Measurements from ENCODE around the gene NRN1.
"Not testable (repeated sequence)": the region's sequence is repeated elsewhere in the genome, so short reads cannot be mapped to it uniquely, and the experiment has no call there.

Gene NRN1, protein sequence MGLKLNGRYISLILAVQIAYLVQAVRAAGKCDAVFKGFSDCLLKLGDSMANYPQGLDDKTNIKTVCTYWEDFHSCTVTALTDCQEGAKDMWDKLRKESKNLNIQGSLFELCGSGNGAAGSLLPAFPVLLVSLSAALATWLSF

DNA sequence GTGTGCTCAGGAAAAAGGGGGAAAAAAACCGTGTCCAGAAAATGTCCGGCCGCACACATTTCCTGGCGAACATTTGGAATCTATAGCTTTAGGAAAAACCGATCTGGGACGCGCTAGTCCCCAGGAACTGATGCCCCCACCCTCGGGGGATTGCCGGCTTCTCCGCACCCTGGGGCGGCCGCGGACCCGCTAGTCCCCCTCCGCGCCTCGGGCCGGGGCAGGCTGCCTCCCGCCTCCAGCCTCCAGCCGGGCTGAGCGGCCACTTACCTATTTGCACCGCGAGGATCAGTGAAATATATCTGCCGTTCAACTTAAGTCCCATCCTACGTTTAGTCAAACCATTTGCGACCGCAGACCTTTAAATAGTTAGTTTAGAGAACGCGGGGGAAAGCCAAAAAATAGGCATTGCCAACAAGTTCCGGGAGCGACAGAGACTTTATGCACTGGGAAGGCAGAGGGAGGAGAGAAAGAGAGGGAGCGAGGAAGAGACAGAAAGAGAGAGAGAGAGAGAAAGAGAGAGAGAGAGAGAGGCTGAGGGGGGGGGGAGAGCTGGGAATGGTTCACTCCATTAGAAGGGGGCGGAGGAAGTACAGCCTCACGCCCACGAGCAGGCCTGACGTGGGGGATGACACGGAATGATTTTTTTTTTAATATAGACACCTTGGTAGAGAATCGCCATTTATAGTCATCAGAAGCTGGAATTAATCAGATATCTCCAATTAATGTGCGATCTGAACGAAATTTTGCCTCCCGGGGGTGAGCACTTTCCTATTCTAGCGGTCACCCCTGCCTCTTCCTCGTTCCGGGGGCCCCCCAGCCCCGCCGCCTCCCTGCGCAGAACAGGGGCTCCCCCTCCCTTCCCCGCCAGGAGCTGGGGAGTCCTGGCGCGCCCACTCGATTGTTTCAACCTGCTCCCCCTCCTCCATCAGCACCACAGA is at the start of gene NRN1:
Gene NRN1, minus strand, starts transcription at position 498 of the 938 bp plus-strand sequence. Its CDS starts 176 bp downstream, at position 322.
- DNase-seq (ENCODE audit: low read depth, low spot score): no peak

DNA sequence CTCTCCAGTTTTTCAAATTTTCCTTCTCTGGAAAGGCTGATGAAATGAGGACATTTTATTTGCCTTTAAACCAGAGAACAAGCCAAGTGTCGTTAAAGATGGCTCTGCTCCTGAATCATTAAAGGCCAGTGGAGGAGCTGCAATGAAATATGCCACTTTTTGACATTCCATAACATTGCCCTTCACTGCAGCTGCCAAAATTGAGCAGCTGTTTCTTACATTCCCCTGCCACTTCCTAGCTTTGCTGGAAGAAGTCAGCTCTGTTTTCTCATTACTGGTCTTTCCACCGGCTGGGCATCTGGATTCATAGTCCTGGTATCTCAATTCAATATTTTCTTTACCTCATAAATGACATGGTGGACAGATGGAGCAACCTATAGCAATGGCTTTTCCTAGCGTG is 45.5 kb upstream of the NRN1 start:
- DNase-seq (ENCODE audit: low read depth, low spot score): no peak

DNA sequence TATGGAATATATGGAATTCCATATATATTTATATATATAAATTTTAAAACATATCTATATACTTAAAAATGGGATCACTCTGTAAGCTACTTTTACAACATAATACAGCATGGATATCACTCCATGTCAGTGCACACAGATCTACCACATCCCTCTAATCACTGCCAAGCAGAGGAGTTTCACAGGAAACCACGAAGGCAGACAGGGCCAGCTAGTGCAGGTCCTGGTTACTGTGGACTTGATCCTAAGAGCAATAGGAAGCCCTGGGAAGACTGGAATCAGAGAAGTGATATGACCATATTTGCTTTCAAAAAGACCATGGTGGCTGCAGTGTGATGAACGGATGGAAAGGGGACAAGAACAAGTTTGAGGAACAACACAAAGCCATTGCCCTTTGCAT is 40.0 kb upstream of the NRN1 start:
- no peak for DNase-seq (ENCODE audit: low read depth, low spot score)

DNA sequence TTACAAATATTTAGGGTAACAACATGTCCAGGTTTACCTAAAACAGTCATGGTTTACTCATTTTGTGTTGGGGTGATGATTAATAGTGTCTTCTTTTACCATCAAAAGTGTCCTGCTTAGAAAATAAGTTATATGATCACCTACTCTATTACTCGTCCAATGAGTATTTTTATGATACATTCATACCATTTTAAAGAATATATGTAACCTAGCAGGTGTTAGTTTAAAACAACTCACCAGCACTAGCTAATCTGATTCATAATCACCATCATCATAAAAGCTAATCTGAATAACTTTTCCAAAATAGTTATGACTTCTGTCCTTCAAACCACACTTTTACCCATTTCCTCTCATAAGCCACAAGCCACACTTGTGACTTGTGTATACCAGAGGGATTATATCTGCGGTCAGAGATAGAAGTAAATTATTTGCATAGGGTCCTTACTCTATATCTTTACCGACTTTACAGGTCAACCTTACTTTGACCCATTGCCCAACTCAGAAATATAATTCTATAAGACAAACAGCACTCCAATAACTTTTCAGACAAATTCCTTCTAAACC is 33.3 kb upstream of the NRN1 start:
- no peak for DNase-seq (ENCODE audit: low read depth, low spot score)

DNA sequence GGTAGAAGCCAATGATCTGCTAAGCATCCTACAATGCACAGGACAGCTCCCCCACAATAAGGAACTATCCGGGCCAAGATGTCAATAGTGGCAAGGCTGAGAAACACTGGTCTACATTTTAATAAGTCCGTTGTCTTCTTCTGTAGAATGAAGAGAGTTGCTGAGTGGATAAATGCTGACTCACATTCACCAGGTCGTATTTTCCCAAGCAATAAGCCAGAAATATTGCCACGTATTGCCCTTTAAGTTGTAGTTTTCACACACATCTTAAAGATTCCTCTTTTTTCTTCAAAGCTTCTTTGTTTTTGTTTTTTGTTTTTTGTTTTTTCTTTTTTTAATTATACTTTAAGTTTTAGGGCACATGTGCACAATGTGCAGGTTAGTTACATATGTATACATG is 30.5 kb upstream of the NRN1 start:
- DNase-seq (ENCODE audit: low read depth, low spot score): no peak

DNA sequence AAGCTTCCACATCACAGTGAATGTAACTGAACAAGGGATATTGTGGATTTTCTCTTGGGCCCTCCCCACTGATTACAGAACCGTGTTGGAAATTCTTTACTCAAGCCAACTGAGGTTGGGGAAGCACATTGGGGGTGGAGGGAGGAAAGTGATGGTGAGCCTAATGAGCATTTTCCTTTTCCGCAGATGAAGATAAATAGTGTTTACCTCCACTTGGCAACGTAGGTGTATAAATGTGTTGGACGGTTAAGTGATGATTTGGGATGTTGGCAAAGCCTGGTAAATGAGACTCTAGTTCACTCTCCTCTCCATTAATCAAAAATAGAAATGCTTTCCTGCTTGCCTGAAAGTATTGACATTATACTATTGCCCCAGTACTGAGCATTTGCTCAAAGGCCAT is 27.1 kb upstream of the NRN1 start:
- DNase-seq (ENCODE audit: low read depth, low spot score): no peak

DNA sequence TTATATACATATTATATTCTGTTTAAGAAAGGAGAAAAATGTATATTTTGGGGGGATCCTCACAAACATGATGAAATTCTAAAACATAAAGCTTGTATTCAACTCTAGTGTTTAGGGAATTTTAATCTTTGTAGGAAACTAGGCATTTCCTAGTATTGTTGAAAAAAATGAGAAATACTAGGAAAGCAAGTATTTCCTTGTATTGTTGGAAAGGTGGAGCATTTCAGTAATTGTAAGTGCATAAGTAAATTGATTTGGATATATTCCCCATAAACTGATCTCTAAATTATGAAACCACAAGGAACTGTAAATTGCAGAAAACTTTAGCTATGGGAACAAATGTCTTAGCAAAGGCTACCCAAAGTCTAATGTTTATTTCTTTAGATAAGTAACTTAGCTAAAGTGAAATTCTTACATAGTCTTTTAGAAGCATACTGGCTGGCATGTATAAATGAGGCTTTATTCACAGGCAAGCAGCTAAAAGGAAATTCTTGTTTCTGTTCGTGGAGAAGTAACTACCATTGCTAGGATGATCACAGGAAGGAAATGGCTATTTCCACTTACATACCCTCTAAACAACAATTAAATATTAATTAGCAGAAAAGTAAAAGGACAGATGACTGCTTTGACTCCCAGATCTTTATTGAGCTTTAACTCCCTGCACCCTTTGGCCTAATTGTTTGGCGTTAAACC is 19.9 kb upstream of the NRN1 start:
- DNase-seq (ENCODE audit: low read depth, low spot score): no peak

DNA sequence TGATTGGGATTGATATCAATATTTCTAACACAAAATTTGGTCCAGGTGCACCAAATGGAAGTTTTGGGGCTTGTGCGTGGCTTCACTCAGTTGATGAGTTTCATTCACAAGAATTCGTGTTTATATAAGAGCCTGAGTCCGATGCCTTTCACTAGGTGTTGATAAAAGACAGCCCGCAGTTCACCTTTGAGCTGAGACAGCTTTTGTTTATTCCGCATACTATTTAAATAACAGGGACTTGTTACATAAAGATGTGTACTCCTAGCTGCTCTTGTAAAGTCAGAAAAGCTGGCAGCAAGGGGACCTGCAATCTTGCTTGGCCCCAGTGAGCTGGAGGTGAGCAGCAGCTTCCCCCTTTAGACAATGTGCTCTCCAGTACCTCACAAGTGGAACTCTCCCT is 19.0 kb upstream of the NRN1 start:
- no peak for DNase-seq (ENCODE audit: low read depth, low spot score)

DNA sequence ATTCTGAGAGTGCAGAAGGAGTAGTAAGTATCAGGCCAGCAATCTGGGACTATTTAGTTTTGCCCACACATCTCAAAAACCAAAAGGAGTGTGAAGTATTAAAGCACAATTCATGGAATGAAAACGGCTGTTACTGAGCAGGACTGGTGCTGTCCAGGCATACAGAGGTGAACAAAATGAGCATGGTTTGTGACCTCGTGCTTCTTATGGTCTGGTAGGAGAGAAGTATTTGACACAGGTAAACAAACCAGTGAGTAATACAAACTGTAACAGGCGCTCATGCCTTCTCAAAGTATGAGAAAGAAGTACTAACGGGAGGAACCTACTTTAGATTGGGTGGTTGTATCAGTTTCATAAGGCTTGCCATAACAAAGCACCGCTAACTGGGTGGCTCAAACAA is 17.5 kb upstream of the NRN1 start:
- no peak for DNase-seq (ENCODE audit: low read depth, low spot score)

DNA sequence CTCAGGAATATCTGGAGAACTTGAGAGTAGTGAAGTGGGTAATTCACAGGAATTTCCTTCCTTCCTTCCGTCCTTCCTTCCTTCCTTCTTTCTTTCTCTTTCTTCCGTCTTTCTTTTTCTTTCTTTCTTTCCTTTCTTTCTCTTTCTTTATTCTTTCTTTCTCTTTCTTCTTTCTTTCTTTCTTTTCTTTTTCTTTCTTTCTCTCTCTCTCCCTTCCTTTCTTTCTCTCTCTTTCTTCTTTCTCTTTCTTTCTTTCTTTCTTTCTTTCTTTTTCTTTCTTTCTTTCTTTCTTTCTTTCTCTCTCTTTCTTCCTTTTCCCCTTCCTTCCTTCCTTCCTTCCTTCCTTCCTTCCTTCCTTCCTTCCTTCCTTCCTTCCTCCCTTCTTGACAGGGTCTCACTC is 16.1 kb upstream of the NRN1 start:
- not testable (repeated sequence) for DNase-seq (ENCODE audit: low read depth, low spot score)

DNA sequence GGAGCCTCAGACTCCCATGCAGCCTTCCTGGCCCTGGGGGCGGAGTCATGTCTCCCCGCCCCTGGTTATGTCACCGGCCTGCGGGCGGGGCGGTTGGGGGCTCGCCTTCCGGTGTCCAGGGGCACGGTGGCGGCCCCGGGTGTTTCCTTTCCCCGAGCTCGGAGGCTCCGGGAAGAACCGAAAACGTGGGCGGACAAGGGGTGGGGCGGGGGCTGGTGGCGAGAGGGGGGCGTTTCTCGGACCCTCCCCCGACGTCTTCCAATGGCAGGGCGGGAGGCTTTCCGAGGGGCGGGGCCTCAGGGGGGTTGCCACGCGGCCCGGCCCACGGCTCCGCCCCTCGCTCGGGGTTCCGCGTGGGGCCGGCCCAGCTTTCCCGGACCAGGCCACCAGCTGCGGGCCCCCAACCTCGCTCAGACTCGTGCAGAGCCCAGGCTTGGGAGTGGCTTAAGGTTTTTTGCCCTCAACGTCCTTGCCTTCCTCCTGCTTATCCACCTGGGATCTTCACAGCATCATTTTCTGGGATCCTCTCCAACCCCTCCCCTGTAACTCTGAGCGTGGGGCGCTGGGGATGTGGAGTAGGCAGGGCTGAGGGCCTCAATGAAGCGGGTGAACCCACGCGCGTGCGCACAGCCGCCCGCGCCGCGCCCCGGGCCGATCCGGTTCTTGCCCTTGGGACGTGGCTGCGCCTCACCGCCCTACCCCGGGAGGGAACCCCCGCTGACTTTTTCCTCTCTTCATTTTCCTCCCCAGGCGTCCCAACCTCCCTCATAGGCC is 2.1 kb upstream of the NRN1 start:
- DNase-seq (ENCODE audit: low read depth, low spot score): no peak

DNA sequence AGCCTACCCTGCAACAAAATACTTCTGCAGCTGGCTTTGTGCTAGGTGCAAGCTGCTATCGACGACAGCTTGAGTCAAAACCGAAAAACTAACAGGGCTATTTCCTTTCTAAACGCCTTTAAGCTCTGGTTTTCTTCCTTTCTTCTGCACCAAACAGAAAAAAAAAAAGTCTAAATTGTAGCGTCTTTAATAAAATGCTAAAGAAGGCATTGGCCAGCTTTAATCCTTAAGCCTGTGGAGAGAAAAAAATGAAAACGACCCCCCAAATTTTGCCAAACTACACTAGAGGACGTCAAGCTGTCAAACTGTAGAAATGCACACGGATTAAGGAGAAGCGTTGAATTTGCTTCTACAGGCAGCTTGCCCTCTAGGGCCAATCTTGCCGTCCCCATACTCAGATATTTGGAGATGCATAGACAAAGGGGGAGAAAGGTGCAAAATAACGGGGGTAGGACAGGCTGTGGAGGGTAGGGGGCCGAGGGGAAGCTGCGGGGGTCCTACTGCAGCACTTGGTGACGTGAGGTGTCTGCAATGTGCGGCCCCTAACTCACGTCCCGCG is 1.4 kb upstream of the NRN1 start:
- DNase-seq (ENCODE audit: low read depth, low spot score): no peak

DNA sequence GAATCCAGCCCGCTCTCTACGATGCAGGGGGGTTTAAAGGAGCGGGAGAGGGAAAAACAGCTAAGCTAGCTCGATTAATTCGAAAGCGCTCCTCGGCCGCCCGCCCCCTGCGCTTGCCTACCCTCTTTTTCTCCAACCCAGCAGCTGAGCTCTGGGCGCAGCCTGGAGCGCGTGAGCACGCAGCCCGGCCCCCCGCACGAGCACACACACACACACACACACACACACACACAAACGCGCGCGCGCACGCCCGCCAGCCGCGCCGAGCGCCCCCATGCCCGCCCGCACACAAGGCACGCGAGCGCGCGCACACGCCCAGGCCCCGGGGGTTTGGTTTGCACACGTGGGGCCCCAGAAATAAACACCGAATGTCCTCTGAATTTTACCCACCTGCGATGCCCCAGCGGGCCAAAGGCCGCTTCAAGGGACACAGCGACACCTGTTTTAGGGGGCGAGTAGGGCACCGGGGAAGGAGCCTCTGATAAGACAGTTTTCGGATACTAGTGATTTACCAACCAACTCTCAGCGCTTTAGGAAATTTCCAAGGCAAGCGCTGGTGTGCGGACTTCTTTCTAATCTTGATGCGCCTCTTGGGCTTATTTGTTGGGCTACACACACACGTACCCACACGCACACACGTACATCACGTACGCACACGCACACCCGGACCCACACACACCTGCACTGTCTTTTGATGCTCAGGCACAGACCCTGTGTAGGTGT is 802 bp upstream of the NRN1 start:
- DNase-seq (ENCODE audit: low read depth, low spot score): no peak

DNA sequence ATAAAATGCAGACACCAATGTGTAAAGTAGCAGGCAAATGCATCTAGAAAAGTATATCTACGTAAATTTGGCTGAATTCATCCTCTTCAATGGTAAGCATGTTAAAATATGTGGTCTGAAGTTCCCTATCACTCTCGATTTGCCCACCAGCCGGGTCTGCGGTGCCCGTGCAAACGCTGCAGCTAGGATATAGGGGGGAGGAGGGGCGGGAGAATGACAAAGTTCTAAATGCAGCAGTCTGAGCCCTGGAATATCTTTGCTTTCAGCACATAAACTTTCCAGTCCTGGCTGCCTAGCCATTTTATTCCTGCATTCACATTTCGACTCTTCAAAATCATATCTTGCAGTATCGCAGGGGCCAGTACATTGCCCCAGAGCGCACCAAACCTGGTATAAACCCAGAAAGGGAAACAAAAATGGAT is 708 bp downstream of the NRN1 start:
- no peak for DNase-seq (ENCODE audit: low read depth, low spot score)

DNA sequence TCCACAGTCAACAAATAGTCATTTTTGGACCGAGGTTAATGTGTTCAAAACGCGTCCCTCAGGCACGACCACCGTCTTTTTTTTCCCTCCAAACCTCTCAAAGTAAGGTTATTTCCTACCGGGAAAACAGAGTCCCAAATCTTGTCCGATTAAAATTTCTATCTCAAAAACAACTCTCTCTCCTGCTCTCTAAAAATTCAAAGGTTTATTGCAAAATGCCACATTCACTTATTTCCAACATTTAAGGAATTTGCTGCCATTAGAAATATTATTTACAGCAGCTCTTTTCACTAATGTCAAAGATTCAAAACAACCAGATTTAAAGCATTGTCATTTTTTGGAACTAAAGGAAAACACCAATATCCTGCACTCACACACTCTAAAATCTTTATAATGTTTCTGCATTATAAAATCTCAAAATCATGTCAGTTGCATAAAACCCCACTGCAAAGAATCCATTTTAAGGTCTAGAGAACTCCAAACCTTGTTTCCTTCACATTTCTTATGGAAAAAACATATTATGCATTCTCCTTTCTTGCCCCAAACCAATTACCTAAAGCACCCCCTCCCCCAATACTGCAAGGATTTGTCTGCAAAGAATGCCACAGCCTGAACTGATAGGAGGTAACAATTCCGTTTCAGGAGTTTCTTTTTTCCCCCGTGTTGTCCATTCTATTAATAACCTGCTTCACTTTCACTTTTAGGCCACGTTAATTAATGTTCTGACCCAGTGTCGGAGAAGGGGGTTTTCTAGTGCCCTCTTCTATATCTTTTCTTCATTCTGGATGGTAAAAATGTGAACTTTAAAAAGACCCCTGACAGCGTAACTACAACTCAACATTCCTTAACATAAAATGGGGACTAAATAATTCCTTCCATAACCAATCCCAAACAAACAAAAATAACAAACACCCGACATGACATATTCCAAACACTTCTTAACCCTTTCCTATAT is 1.4 kb downstream of the NRN1 start:
- DNase-seq (ENCODE audit: low read depth, low spot score): no peak

DNA sequence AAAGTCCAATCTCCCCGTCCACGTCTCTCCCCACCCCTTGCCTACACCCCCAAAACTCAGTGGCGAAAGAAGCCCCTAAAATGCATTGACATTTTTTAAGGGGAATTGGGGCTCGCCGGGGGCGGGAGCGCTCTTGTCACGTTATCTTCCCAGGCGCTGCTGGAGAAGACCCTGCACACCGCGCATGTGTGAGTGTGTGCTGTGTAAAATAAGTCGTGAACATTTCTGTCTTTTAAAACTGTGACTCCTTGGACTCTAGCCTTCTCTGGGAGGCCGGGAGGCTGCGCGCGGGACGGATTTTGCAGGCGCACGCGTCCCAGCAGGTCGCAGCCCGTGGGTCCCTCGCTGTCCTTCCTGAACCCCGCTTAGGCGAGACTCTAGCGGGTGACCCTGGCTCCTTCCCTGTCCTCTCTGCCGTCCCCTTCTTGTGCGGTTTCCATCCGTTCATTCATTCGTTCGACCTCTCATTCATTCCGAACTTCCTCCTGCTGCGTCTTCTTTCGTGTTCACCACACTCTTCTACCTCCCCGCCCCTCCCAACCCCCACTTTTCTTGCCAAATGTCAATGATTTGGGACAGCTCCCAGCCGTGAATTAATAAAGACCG is 2.2 kb downstream of the NRN1 start:
- no peak for DNase-seq (ENCODE audit: low read depth, low spot score)

DNA sequence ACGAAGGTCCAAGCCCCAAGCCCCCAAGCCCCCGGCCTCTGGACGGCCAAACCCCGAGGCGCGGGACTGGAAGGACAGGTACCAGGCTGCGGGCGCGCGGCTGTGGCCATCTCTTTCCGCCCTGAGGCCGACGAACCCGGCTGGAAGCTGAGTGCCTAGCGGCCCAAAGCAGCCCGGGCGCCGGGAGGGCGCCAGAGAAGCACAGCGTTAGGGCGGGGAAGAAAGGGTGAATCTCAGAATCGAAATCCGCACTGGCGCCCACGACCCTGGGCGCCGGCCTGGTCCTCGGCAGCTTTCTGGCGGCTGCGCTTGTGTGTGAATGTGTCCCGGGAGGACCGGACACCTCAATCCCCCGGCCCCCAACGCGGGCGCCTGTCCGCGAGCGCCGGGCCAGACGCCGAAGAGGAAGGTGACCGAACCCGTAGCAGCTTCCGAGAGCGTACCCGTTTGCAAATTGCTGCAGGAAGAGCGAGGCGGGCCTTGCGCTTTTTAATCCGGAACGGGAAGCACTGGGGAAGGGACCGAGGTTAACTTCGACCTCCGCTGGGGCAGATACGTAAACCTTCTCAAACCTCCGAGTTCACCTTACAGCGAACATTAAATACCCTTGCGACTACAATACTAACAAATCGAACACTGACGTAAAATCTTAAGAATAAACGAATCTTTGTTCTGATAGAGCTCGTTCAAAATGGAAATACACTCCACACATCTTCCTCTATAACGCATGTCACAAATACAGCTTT is 2.9 kb downstream of the NRN1 start:
- no peak for DNase-seq (ENCODE audit: low read depth, low spot score)
